Sigmoid colon (tissue), 4 donors: ENCODE data around the gene USP40.

Source experiments
- CTCF ChIP-seq, 4 experiments: fragments of 450-650 bp in 3 of 4; fragments of 200-600 bp in 1 of 4; IDR thresholded peaks; one replicate each; pipeline ENCODE4 v1.5.1; 2016 to 2019; ENCODE audit warnings: antibody characterized with exemption in 4 of 4, mild to moderate bottlenecking in 3 of 4, moderate library complexity in 2 of 4
- POLR2A ChIP-seq, 2 donors: fragments of 450-650 bp; IDR thresholded peaks; one replicate each; pipeline ENCODE4 v1.6.1; 2016; ENCODE audit warnings: antibody characterized with exemption in 2 of 2, mild to moderate bottlenecking in 2 of 2, moderate library complexity in 2 of 2
- POLR2AphosphoS5 ChIP-seq, 4 donors: sonication (generic); formaldehyde crosslinking; IDR thresholded peaks; one replicate each; pipeline ENCODE4 v1.6.1; 2017; ENCODE audit warnings: antibody characterized with exemption in 4 of 4

- TF ChIP-seq POLR2AphosphoS5 (IDR thresholded peaks at IDR 0.05) (no peak), CTCF (IDR thresholded peaks at IDR 0.05) (no peak), POLR2A (IDR thresholded peaks at IDR 0.05) (no peak)
Observed at GRCh38 chr2:233437439-233437955, 129.1 kb downstream of the USP40 start.
